Measurements from ENCODE around the gene FAM171A1.
"Not testable (repeated sequence)": the region's sequence is repeated elsewhere in the genome, so short reads cannot be mapped to it uniquely, and the experiment has no call there.

FAM171A1 gene

DNA sequence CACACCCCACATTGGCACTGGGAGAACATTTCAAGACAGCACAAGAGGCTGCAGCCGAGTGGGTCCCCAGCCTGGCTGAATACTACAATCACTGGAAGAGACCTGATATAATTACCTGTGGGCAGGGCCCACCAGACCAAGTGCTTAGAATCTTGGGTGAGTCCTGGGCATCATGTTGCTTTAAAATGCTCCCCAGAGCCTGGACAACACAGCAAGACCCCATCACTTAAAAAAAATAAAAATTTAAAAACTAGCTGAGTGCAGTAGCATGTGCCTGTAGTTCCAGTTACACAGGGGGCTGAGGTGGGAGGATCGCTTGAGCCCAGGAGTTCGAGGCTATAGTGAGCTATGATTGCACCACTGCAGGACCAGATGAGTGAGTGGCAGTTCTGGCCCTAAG is 28.1 kb downstream of the FAM171A1 start:
- no peak for DNase-seq

GRCh38 chr10:15341502-15342128 is 29.5 kb downstream of the FAM171A1 start:
- no peak for DNase-seq

GRCh38 chr10:15339892-15340291 is 31.2 kb downstream of the FAM171A1 start:
- no peak for DNase-seq

GRCh38 chr10:15337441-15337923 is 33.6 kb downstream of the FAM171A1 start:
- not testable (repeated sequence) for DNase-seq

GRCh38 chr10:15336211-15336610 is 34.9 kb downstream of the FAM171A1 start:
- no peak for DNase-seq

GRCh38 chr10:15335508-15335907 is 35.6 kb downstream of the FAM171A1 start:
- DNase-seq: no peak

GRCh38 chr10:15334650-15335323 is 36.3 kb downstream of the FAM171A1 start:
- DNase-seq: no peak

DNA sequence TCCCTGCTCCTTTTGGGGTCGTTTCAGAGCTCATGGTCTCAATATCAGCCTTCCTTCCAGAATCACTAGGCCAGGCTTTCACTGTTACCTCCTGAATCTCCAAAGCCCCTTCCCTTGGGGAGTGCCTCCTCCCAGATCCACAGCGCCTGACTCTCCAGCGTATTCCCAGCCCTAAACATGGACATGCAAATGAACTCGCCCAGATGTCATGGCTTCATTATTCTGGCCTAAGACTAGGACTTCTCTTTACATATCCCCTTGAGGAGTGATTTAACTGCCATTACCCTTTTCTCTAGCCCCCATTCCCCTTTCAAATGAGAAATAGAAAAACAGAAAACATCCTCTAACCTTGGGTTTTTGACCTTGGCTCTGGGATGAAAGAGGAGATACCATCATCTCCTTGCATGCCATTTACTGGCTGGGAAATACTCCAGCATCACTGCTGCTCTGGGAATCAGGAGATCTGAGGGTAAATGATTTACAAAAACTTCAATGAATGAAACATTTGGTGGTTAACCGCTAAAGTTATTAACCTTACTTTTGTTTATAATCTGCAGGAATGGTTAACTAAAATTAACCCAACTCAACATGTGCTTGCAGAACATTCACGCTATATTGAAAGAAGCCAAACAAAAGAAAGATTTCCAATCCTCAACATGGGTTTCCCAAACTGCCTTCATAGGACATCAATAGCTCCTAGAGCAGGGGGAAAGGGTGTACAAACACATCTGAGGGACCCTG is 37.0 kb downstream of the FAM171A1 start:
- DNase-seq: no peak

DNA sequence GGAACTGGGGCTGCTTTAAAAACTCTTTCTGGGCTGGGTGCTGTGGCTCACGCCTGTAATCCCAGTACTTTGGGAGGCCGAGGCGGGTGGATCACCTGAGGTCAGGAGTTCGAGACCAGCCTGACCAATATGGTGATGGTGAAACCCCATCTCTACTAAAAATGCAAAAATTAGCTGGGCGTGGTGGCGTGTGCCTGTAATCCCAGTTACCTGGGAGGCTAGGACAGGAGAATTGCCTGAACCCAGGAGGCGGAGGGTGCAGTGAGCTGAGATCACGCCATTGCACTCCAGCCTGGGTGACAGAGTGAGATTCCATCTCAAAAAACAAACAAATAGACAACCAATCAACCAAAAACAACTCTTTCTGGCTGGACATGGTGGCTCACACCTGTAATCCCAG is 37.9 kb downstream of the FAM171A1 start:
- DNase-seq: not testable (repeated sequence)

DNA sequence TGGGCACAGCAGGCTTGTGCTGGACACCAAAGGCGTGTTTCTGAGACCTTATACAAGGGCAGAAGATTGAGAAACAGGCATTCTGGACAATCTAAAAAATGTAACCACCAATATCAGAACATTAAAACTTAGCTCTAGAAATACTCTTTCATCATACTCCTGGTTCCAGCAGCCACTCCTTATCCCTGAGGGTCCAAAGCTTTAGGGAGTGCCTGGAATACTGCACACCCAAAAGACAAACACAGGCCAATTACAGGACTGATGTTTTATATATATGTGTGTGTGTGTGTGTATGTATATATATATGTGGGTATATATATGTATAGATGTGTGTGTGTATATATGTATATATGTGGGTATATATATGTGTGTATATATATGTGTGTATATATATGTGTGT is 39.6 kb downstream of the FAM171A1 start:
- DNase-seq: no peak

DNA sequence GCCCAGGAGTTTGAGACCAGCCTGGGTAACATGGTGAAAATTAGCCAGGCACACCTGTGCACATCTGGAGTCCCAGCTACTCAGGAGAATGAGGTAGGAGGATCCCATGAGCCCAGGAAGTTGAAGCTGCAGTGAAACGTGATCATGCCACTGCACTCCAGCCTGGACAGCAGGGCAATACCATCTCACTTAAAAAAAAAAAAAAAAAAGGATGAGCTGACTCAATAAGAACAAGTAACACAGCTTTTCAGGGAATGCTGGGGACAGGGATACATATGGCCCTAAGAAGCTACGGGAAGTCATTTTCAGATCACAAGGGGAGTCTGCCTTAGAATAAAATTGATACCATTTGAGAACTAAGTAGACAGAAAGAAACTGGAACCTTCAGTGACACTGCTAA is 41.7 kb downstream of the FAM171A1 start:
- DNase-seq: no peak

DNA sequence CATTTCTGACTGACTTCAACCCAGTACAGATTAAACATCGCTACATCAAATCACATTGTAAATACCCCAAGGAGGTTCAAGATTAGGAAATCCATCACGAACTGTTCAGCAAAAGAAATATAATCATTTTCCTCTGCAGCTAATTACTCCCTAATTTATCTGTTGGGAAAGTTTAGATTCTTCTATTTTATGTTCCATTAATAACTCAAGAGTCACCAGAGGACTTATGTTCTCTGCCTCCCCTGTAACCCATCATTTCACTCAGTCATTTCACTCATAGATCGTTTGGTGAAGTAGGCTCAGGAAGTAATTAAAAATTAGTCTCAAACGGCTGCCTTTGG is 45.2 kb downstream of the FAM171A1 start:
- no peak for DNase-seq

- no peak for DNase-seq
Measured at GRCh38 chr10:15325243-15325943, 45.7 kb downstream of the FAM171A1 start.

DNA sequence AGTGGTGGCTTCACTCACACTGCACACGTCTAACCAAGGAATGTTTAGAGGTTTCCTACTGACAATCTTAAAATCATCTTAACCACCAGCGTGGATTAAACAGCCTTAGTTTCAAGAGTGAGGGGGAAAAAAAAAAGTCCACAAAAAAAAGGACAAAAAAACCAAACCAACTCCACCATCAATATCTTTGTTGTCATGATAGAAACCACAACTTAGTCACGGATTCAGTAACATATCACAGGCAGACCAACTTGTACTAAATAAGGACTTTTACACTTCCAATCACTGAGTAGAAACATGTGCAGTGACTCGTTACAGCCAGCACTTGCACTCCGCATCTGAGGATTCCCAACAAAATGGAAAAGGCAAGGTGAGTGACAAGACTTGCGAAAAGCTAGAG is 46.5 kb downstream of the FAM171A1 start:
- DNase-seq: no peak

DNA sequence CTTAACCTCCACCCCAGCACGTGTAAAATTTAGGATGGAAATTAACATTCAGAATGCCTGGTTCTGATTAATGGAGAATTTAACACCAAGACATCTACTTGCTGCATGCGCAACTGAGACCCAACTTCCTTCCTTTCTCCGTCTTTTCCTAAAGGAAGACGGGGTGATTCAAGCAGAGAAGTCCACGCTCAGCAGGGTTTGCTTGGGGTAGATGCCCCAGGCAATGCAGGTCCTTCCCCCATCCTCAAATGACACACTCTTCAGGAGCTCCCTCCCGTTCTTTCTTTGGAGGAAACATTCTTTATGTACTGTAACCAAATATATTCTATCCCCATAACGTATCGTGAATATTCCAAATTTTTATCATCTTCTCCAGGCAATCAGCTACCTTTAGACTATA is 47.0 kb downstream of the FAM171A1 start:
- no peak for DNase-seq

- DNase-seq: no peak
Measured at GRCh38 chr10:15322356-15322755, 48.7 kb downstream of the FAM171A1 start.

DNA sequence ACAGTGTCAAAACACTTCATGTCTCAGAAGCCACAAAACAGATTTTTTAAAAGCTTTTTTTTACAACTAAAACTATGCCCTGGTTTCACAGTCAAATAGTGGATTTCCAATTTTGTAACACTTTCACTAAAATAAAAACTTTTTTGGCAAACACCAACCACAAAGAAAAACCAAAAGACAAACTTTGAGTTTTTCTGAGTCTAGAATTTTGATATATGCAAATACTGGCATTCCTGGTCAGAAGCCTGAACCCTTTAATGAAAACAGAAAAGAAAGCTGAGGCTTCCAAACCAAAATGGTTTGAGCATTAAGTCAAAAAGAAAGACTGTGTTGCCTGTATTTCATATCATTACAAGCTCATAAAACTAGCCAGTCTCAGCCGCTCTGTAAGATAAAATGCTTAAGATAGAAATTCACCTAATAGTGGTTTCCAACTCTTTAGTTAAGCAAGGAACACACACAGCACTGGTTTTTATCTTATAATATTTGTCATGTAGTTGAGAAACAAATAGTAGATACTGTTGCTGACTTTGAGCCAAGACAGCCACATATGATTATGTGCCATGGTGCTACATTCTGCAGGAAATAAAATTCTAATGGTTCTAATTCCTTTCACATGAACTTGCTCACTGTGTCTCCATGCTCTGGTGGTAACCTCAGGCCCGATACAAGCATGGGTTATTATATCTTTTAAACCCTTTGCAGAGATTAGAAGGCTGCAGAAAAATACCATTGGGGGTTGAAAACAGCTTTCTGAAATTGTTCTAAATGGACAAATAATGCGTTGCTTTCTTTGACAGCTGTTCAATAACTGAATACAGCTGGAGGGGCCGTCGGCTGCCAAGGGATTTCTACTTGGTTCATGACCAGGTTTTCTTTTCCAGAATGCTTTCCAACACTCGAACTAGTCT is 49.4 kb downstream of the FAM171A1 start:
- DNase-seq: no peak

DNA sequence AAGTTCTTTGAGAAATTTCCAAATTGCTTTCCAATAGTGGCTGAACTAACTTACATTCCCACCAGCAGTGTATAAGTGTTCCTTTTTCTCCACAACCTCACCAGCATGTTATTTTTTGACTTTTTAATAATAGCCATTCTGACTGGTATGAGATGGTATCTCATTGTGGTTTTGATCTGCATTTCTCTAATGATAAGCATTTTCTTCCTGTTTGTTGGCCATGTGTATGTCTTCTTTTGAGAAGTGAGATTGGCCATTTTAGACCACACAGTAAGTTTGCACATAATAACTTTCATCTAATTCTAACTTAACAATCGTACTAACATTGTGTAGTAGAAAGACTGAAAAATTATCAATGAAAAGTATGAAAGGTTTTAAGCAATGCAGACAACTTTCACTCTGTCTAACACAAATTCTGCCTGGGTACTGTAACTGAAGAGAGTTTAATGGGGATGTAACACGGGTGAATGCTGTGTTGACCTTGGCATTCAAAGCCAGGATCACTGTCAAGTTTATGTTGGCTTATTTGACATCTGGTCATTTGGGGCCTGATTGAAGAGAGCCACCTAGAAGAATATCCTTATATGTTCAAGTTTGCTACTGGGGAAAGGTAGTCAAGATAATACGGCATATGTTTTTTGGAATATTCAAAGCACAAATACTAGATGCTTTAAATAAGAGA is 50.4 kb downstream of the FAM171A1 start:
- DNase-seq: no peak

DNA sequence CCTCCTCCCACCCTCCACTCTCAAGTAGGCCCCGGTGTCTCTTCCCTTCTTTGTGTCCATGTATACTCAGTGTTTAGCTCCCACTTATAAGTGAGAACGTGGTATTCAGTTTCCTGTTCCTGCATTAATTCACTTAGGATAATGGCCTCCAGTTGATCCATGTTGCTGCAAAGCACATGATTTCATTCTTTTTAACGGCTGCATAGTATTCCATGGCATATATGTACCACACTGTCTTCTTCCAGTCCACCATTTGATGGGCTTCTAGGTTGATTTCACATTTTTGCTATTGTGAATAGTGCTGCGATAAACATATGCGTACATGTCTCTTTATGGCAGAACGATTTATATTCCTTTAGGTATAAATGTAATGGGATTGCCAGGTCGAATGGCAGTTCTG is 51.0 kb downstream of the FAM171A1 start:
- DNase-seq: no peak

- peak in 2 of 3 experiments; percentile 4 to 12 for DNase-seq
Measured at GRCh38 chr10:15316871-15317464, 54.1 kb downstream of the FAM171A1 start.

DNA sequence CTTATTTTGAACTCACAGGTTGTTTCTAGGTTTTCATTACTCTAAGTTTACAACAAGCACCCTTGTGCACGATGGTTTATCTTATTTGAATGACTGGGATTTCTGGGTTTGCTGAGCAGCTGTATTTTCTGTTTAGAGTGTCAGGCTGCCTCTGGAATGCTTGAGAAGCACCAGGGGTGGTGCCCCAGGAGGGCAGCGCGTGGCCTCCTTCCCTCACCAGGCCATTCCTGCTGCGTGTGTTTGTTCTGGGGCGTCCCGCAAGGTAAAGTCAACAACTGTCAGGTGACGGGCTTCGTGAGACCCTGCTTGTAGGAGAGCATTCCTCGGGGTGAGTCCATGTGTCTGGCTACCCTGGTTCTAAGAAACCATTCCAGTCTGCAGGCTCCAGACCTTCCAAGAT is 54.9 kb downstream of the FAM171A1 start:
- peak in 1 of 3 experiments; percentile 46 for DNase-seq

Measured in NCI-H1417 (cell line).